Activated CD4-positive, alpha-beta memory T cell treated with anti-CD3 and anti-CD28 coated beads, Interleukin-2, amount 10 ng/mL, durations not matched to agents 7 days and 5 days (primary cell): Measurements from ENCODE around the gene PRMT5. TPM values are rescaled to one million over a fixed set of nuclear protein-coding genes. Genes with fewer than 3 reads are reported as not detected.
"Not testable (repeated sequence)": the region's sequence is repeated elsewhere in the genome, so short reads cannot be mapped to it uniquely, and the experiment has no call there.

Source experiments
- CTCF ChIA-PET: fragments of 350-600 bp; sonication (Branson Sonifier 250); formaldehyde crosslinking; loops from one replicate; lab custom pipeline; 2021; ENCODE audit warnings: antibody characterized with exemption, inconsistent platforms; lab: Charles Lee
- POLR2A ChIA-PET: fragments of 350-600 bp; sonication (Branson Sonifier 250); formaldehyde crosslinking; loops from one replicate; lab custom pipeline; 2021; ENCODE audit warnings: antibody characterized with exemption; lab: Charles Lee
- DNase-seq: peaks from one replicate; pipeline ENCODE4 v3.0.0-alpha.2; 2020
- H3K27ac Mint-ChIP-seq: one replicate; pipeline ENCODE4 v1.8.0; 2021; ENCODE audit warnings: mild to moderate bottlenecking, mixed read lengths
- H3K27me3 Mint-ChIP-seq: one replicate; pipeline ENCODE4 v1.8.0; 2021; ENCODE audit warnings: mixed read lengths
- H3K36me3 Mint-ChIP-seq: one replicate; pipeline ENCODE4 v1.8.0; 2021; ENCODE audit warnings: low read depth, mixed read lengths
- H3K4me1 Mint-ChIP-seq: one replicate; pipeline ENCODE4 v1.8.0; 2021; ENCODE audit warnings: mixed read lengths
- H3K4me3 Mint-ChIP-seq: one replicate; pipeline ENCODE4 v1.8.0; 2021; ENCODE audit warnings: mild to moderate bottlenecking, mixed read lengths
- H3K9me3 Mint-ChIP-seq: one replicate; pipeline ENCODE4 v1.8.0; 2021; ENCODE audit warnings: mixed read lengths
- total RNA-seq, 2 experiments: library from RNA; stranded (reverse); gene quantifications; one replicate each; pipeline ENCODE4 v1.2.3, GENCODE V29; 2021

PRMT5 gene
- total RNA-seq, 2 experiments from 2014 or later: 46.3 to 49.8 TPM

GRCh38 chr14:22928237-22929103, 706 bp downstream of the PRMT5 start:
- Mint-ChIP-seq H3K4me1 (peaks cover 21% of the 10 kb centered on the region), H3K36me3 (peaks cover 36% of the 10 kb centered on the region), H3K27ac (no peak overlapping the region), H3K4me3 (no peak overlapping the region), H3K9me3 (no peaks in the 10 kb centered on the region), H3K27me3 (no peaks in the 10 kb centered on the region)
- POLR2A ChIA-PET: interaction anchor here (0.6 to 4.8 kb wide), 18 partner anchors 9 to 340 kb away, joined by 3 to 80 read pairs (median 6); partner anchors contain the start of genes ACIN1, C14orf119, HAUS4 and MRPL52
- CTCF ChIA-PET: interaction anchor here (0.7 to 2.8 kb wide), 22 partner anchors 9 to 358 kb away, joined by 3 to 49 read pairs (median 8); partner anchors contain the start of genes AJUBA, DAD1, HAUS4 and LRP10
- DNase-seq: no peak

- POLR2A ChIA-PET: interaction anchor here (0.8 kb wide), 1 partner anchor 145 kb away, joined by 3 read pairs; no protein-coding TSS in a partner anchor
- H3K27me3 Mint-ChIP-seq: no peaks in the 10 kb centered on the region
- H3K4me3 Mint-ChIP-seq: no peak overlapping the region
- H3K4me1 Mint-ChIP-seq: peaks cover 18% of the 10 kb centered on the region
- no peaks in the 10 kb centered on the region for H3K9me3 Mint-ChIP-seq
- H3K36me3 Mint-ChIP-seq: peaks cover 48% of the 10 kb centered on the region
- no peak for DNase-seq
- H3K27ac Mint-ChIP-seq: peak overlapping the region; percentile 36
- CTCF ChIA-PET: interaction anchor here (1.2 kb wide), 1 partner anchor 53 kb away, joined by 3 read pairs; no protein-coding TSS in a partner anchor
Measured at GRCh38 chr14:22926316-22926715, 2.9 kb downstream of the PRMT5 start.

DNA sequence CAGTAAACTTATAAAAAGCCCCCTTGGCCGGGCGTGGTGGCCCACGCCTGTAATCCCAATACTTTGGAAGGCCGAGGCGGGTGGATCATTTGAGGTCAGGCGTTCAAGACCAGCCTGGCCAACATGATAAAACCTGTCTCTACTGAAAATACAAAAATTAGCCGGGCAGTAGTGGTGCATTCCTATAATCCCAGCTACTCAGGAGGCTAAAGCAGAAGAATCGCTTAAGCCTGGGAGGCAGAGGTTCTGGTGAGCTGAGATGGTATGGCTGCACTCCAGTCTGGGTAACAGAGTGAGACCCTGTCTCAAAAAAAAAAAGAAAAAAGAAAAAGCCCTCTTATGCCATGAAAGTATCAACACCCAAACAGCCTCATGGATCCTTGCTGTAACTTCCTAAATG, 3.7 kb downstream of the PRMT5 start:
- Mint-ChIP-seq H3K27me3 (no peaks in the 10 kb centered on the region), H3K27ac (no peak overlapping the region), H3K4me3 (no peak overlapping the region), H3K4me1 (peaks cover 21% of the 10 kb centered on the region), H3K36me3 (peaks cover 52% of the 10 kb centered on the region), H3K9me3 (no peaks in the 10 kb centered on the region)
- DNase-seq: no peak
- ChIA-PET CTCF (no interaction called here), POLR2A (no interaction called here)

GRCh38 chr14:22923746-22924145, 5.4 kb downstream of the PRMT5 start:
- ChIA-PET POLR2A (no interaction called here), CTCF (no interaction called here)
- Mint-ChIP-seq H3K27me3 (no peaks in the 10 kb centered on the region), H3K9me3 (no peaks in the 10 kb centered on the region), H3K4me3 (no peak overlapping the region), H3K36me3 (peaks cover 60% of the 10 kb centered on the region), H3K27ac (no peak overlapping the region), H3K4me1 (peaks cover 36% of the 10 kb centered on the region)
- no peak for DNase-seq

DNA sequence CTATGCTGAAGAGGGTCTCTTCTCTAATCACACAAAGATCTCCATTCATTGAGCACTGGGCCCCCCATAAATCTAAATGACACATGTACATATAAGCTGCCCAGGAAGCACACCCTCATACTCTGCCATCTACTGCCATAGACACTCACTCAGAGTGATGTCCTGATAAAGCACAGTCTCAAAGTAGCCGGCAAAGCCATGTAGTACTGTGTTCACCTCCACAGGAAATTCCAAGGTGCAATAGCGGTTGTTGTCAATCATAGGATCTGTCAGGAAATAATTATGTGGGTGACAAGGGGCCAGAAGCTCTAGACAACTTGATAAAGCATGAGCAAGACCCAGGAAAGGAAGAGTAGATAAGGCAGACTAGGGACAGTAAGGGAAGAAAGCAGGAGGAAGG, 6.9 kb downstream of the PRMT5 start:
- H3K4me3 Mint-ChIP-seq: no peak overlapping the region
- ChIA-PET CTCF (interaction anchor here (0.6 kb wide), 1 partner anchor 49 kb away, joined by 4 read pairs; no protein-coding TSS in a partner anchor), POLR2A (no interaction called here)
- peaks cover 65% of the 10 kb centered on the region for H3K36me3 Mint-ChIP-seq
- no peak overlapping the region for H3K27ac Mint-ChIP-seq
- H3K4me1 Mint-ChIP-seq: peaks cover 41% of the 10 kb centered on the region
- no peaks in the 10 kb centered on the region for H3K9me3 Mint-ChIP-seq
- H3K27me3 Mint-ChIP-seq: no peaks in the 10 kb centered on the region
- no peak for DNase-seq

DNA sequence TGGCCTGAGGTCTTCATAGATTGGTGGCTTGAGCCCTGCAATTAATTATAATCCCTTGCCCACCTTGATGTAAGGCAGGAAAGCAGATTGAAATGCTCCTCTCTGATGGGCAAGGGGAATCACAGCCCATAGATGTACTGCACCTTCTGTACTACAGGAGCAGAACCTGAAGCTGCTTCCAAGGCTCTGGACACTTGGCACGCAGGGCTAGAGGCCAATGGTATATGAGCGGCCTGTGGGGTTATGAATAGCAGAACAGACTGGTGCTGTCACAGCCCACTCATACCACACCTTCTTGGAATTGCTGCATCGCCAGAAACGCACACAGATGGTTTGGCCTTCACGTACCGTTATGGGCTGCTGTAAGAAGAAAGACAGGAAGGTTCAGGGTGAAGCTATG, 8.5 kb downstream of the PRMT5 start:
- H3K27ac Mint-ChIP-seq: peak overlapping the region; percentile 17
- no peaks in the 10 kb centered on the region for H3K27me3 Mint-ChIP-seq
- no peaks in the 10 kb centered on the region for H3K9me3 Mint-ChIP-seq
- DNase-seq: no peak
- H3K4me1 Mint-ChIP-seq: peaks cover 38% of the 10 kb centered on the region
- no peak overlapping the region for H3K4me3 Mint-ChIP-seq
- H3K36me3 Mint-ChIP-seq: peaks cover 56% of the 10 kb centered on the region
- ChIA-PET CTCF (interaction anchor here (0.5 to 5.8 kb wide), 3 partner anchors 9 to 148 kb away, joined by 3 to 49 read pairs (median 17); partner anchors contain the start of gene PRMT5), POLR2A (interaction anchor here (1.4 to 4.1 kb wide), 4 partner anchors 8 to 363 kb away, joined by 4 to 80 read pairs (median 18); partner anchors contain the start of genes OXA1L and PRMT5)

GRCh38 chr14:22919601-22919921, 9.6 kb downstream of the PRMT5 start:
- Mint-ChIP-seq H3K27me3 (no peaks in the 10 kb centered on the region), H3K36me3 (peaks cover 55% of the 10 kb centered on the region), H3K9me3 (no peaks in the 10 kb centered on the region), H3K4me3 (peak overlapping the region; percentile 90), H3K4me1 (peaks cover 40% of the 10 kb centered on the region), H3K27ac (peak overlapping the region; percentile 98)
- no peak for DNase-seq
- ChIA-PET POLR2A (interaction anchor here (0.9 to 4.1 kb wide), 21 partner anchors 9 to 1464 kb away, joined by 3 to 80 read pairs (median 9); partner anchors contain the start of genes ACIN1, C14orf119, CDH24 and CHD8), CTCF (interaction anchor here (0.6 to 5.8 kb wide), 14 partner anchors 8 to 349 kb away, joined by 3 to 49 read pairs (median 6); partner anchors contain the start of genes LRP10, OXA1L and PRMT5)

GRCh38 chr14:22918804-22919600, 10.2 kb downstream of the PRMT5 start, which contains the start of gene RBM23:
Gene RBM23 (minus strand): TSS chr14:22919149.
- peak within 1 kb of the TSS; percentile 90 for H3K4me3 Mint-ChIP-seq
- no peaks in the 10 kb centered on the region for H3K9me3 Mint-ChIP-seq
- DNase-seq: peak; percentile 100
- POLR2A ChIA-PET: interaction anchor here (0.7 to 4.1 kb wide), 29 partner anchors 8 to 1464 kb away, joined by 3 to 80 read pairs (median 6); partner anchors contain the start of genes ACIN1, C14orf119, CDH24 and CHD8
- H3K27me3 Mint-ChIP-seq: no peaks in the 10 kb centered on the region
- H3K4me1 Mint-ChIP-seq: peaks cover 42% of the 10 kb centered on the region
- H3K27ac Mint-ChIP-seq: peak within 1 kb of the TSS; percentile 98
- peaks cover 50% of the 10 kb centered on the region for H3K36me3 Mint-ChIP-seq
- CTCF ChIA-PET: interaction anchor here (0.6 to 5.8 kb wide), 21 partner anchors 9 to 349 kb away, joined by 3 to 49 read pairs (median 6); partner anchors contain the start of genes LRP10, OXA1L and PRMT5

GRCh38 chr14:22915886-22916521, 13.2 kb downstream of the PRMT5 start:
- DNase-seq: no peak
- ChIA-PET POLR2A (interaction anchor here (0.9 to 1.3 kb wide), 6 partner anchors 12 to 41 kb away, joined by 3 to 4 read pairs (median 3); partner anchors contain the start of genes HAUS4 and PRMT5), CTCF (interaction anchor here (0.7 to 5.8 kb wide), 10 partner anchors 10 to 161 kb away, joined by 3 to 49 read pairs (median 5); partner anchors contain the start of genes LRP10 and PRMT5)
- Mint-ChIP-seq H3K27me3 (no peaks in the 10 kb centered on the region), H3K4me3 (no peak overlapping the region), H3K36me3 (peaks cover 44% of the 10 kb centered on the region), H3K4me1 (peaks cover 50% of the 10 kb centered on the region), H3K27ac (no peak overlapping the region), H3K9me3 (no peaks in the 10 kb centered on the region)

DNA sequence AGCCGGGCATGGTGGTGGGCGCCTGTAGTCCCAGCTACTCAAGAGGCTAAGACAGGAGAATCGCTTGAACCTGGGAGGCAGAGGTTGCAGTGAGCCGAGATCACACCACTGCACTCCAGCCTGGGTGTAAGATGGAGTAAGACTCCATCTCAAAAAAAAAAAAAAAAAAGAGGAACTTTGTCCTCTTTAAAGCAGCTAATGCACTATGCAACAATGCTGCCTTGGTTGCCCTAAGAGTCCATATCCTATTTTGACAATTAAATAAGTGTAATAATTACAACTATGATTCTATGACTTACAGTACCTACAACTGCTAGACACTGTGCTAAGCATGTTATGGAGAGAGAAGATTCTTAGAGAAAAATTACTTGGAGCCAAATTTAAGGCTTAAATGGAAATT, 14.3 kb downstream of the PRMT5 start:
- not testable (repeated sequence) for H3K27me3 Mint-ChIP-seq, H3K27ac Mint-ChIP-seq, DNase-seq, H3K9me3 Mint-ChIP-seq, H3K4me3 Mint-ChIP-seq
- ChIA-PET POLR2A (interaction anchor here (1.3 kb wide), 1 partner anchor 15 kb away, joined by 4 read pairs; the partner anchor contains the start of gene PRMT5), CTCF (interaction anchor here (2.5 to 3.5 kb wide), 2 partner anchors 14 to 72 kb away, joined by 9 to 10 read pairs; no protein-coding TSS in a partner anchor)
- peaks cover 40% of the 10 kb centered on the region for H3K36me3 Mint-ChIP-seq
- H3K4me1 Mint-ChIP-seq: peaks cover 44% of the 10 kb centered on the region

- no peaks in the 10 kb centered on the region for H3K9me3 Mint-ChIP-seq
- peaks cover 48% of the 10 kb centered on the region for H3K36me3 Mint-ChIP-seq
- CTCF ChIA-PET: interaction anchor here (0.8 kb wide), 1 partner anchor 11 kb away, joined by 3 read pairs; no protein-coding TSS in a partner anchor
- no peaks in the 10 kb centered on the region for H3K27me3 Mint-ChIP-seq
- DNase-seq: no peak
- no peak overlapping the region for H3K27ac Mint-ChIP-seq
- H3K4me1 Mint-ChIP-seq: peaks cover 24% of the 10 kb centered on the region
- H3K4me3 Mint-ChIP-seq: no peak overlapping the region
- POLR2A ChIA-PET: interaction anchor here (0.7 to 1.0 kb wide), 3 partner anchors 9 to 39 kb away, joined by 3 read pairs; partner anchors contain the start of genes LRP10 and RBM23
Measured at GRCh38 chr14:22910916-22911315, 18.3 kb downstream of the PRMT5 start.
